ENCODE data around the gene WDR82.

Gene WDR82

GRCh38 chr3:52238193-52238760 is 40.2 kb downstream of the WDR82 start:
- FAIRE-seq: no peak
- DNase-seq (ENCODE audit: insufficient read length): no peak

DNA sequence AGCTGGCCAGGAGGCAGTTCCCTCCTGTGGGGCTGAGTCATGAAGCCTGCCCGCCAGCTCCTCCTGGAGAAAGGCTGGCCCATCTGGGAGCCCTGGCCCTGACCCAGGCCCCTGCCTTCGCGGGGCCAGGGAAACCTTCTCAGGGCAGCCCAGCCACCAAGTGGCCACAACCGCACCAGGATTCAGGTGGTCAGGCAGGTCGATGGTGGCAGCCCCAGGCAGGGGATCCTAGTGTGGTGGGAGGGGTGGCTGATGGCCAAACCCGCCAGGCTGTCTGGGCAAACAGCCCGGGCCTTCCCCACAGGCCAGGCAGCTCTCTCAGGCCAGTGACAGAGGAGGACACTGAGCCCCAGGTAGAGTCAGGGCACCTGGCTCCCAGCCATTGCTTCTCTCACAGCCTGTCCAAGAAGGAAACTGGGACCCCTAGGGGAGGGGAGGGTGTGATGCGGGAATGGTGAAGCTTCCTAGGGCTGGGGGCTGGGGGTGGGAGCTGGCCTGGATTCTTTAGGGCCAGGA is 40.7 kb downstream of the WDR82 start:
- DNase-seq (ENCODE audit: insufficient read length) (no peak), FAIRE-seq (no peak)
- no peak for TF ChIP-seq POLR2AphosphoS5 (IDR thresholded peaks at IDR 0.05; ENCODE audit: low read depth, low read length)
- no peak for TF ChIP-seq POLR2A (IDR thresholded peaks at IDR 0.05; ENCODE audit: low read depth, low read length)
- no peak for TF ChIP-seq TAF1 (IDR thresholded peaks at IDR 0.05; ENCODE audit: borderline replicate concordance, low read depth, low read length)

More at GRCh38 chr3:52238193-52238760, 40.2 kb downstream of the WDR82 start:
- TF ChIP-seq TAF1 (IDR thresholded peaks at IDR 0.05; ENCODE audit: borderline replicate concordance, low read depth, low read length): no peak
- no peak; the same call in 1 of the 2 replicates for TF ChIP-seq POLR2AphosphoS5 (IDR thresholded peaks at IDR 0.05; ENCODE audit: low read depth, low read length)
- no peak for TF ChIP-seq POLR2A (IDR thresholded peaks at IDR 0.05; ENCODE audit: low read depth, low read length)

GRCh38 chr3:52237006-52237656 is 41.3 kb downstream of the WDR82 start:
- TF ChIP-seq TAF1 (IDR thresholded peaks at IDR 0.05; ENCODE audit: borderline replicate concordance, low read depth, low read length) (no peak), POLR2A (IDR thresholded peaks at IDR 0.05; ENCODE audit: low read depth, low read length) (no peak), POLR2AphosphoS5 (IDR thresholded peaks at IDR 0.05; ENCODE audit: low read depth, low read length) (no peak)
- DNase-seq (ENCODE audit: insufficient read length) (no peak), FAIRE-seq (no peak)

- no peak for DNase-seq (ENCODE audit: insufficient read length)
- FAIRE-seq: no peak
- no peak for TF ChIP-seq POLR2AphosphoS5 (IDR thresholded peaks at IDR 0.05; ENCODE audit: low read depth, low read length)
- TF ChIP-seq TAF1 (IDR thresholded peaks at IDR 0.05; ENCODE audit: borderline replicate concordance, low read depth, low read length): no peak
- no peak for TF ChIP-seq POLR2A (IDR thresholded peaks at IDR 0.05; ENCODE audit: low read depth, low read length)
Measured at GRCh38 chr3:52236424-52236886, 42.0 kb downstream of the WDR82 start.

- FAIRE-seq (no peak), DNase-seq (ENCODE audit: insufficient read length) (no peak)
- TF ChIP-seq POLR2AphosphoS5 (IDR thresholded peaks at IDR 0.05; ENCODE audit: low read depth, low read length): no peak
- no peak for TF ChIP-seq POLR2A (IDR thresholded peaks at IDR 0.05; ENCODE audit: low read depth, low read length)
- no peak for TF ChIP-seq TAF1 (IDR thresholded peaks at IDR 0.05; ENCODE audit: borderline replicate concordance, low read depth, low read length)
Measured at GRCh38 chr3:52234516-52235447, 43.7 kb downstream of the WDR82 start.

GRCh38 chr3:52233968-52234367 is 44.5 kb downstream of the WDR82 start:
- DNase-seq (ENCODE audit: insufficient read length) (no peak), FAIRE-seq (no peak)
- TF ChIP-seq POLR2A (IDR thresholded peaks at IDR 0.05; ENCODE audit: low read depth, low read length) (no peak), POLR2AphosphoS5 (IDR thresholded peaks at IDR 0.05; ENCODE audit: low read depth, low read length) (no peak), TAF1 (IDR thresholded peaks at IDR 0.05; ENCODE audit: borderline replicate concordance, low read depth, low read length) (no peak)

DNA sequence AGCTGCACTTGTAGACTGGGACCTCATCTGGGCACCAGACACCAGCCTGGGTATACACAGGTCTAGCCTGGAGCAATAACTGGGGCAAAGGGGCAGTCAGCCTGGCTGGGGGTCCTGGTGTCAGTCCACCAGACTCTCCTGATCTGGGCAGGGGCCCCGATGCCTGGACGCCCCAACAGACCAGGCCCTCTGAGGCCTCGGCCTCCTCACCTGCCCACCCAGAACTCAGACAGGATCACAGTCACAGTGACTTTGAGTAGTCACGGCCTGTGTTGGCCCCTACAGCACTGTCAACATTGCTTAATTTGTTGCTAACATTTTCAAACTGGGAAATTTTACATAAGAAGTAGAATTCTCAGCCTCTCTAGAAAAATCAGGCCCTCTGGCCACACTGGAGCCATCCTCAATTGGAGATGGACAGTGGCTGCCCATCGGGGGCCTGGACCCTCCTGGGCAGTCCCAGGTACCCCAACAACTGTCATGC is 45.3 kb downstream of the WDR82 start:
- TF ChIP-seq POLR2AphosphoS5 (IDR thresholded peaks at IDR 0.05; ENCODE audit: low read depth, low read length) (no peak), TAF1 (IDR thresholded peaks at IDR 0.05; ENCODE audit: borderline replicate concordance, low read depth, low read length) (no peak)
- DNase-seq (ENCODE audit: insufficient read length): no peak
- FAIRE-seq: no peak

- DNase-seq (ENCODE audit: insufficient read length): no peak
- no peak for FAIRE-seq
- no peak for TF ChIP-seq POLR2AphosphoS5 (IDR thresholded peaks at IDR 0.05; ENCODE audit: low read depth, low read length)
- TF ChIP-seq TAF1 (IDR thresholded peaks at IDR 0.05; ENCODE audit: borderline replicate concordance, low read depth, low read length): no peak
- TF ChIP-seq POLR2A (IDR thresholded peaks at IDR 0.05; ENCODE audit: low read depth, low read length): no peak
Measured at GRCh38 chr3:52232279-52233107, 46.0 kb downstream of the WDR82 start.

DNA sequence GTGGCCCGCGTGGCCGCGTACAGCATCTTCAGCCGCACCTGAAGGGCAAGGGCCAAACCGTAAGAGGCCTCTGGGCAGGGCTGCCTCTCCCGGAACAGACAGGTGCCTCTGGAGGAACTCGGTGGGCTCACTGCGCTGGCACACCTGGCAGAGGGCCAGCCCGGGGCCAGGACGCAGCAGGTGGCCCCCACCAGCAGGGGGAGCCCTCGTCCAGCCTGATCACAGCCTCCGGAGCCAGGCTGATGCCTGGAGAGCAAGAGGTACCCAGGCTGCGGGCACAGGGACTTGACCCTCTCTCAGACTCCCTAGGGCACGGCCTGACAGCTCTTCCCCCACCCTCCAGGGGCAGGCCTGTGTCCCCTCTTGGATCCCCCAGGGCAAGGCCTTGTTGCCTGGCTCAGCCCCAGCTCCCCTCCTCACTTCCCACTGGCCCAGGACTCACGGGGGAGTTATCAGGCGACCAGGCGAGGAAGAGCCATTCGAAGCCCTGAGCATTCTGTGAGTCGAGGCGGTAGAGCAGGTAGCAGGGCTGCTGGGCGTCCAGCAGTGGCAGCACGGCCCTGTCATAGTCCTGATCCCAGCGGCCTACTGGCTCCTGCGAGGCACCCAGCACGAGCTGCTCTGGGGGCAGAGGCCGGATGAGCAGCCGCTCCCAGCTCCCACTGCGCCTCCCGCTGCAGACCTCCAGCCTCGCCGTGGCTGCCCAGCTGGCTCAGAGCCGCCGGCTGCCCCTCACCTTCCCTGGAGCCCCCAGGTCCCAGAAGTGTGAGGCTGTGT is 46.8 kb downstream of the WDR82 start:
- no peak for TF ChIP-seq TAF1 (IDR thresholded peaks at IDR 0.05; ENCODE audit: borderline replicate concordance, low read depth, low read length)
- TF ChIP-seq POLR2AphosphoS5 (IDR thresholded peaks at IDR 0.05; ENCODE audit: low read depth, low read length): 0 out of 2 replicates have a peak, but pooled peaks have one; percentile 18
- FAIRE-seq: no peak
- peak; percentile 82 for DNase-seq (ENCODE audit: insufficient read length)

Data from GM12892 (cell line).